ENCODE data around the gene PRPF4.

Gene PRPF4

DNA sequence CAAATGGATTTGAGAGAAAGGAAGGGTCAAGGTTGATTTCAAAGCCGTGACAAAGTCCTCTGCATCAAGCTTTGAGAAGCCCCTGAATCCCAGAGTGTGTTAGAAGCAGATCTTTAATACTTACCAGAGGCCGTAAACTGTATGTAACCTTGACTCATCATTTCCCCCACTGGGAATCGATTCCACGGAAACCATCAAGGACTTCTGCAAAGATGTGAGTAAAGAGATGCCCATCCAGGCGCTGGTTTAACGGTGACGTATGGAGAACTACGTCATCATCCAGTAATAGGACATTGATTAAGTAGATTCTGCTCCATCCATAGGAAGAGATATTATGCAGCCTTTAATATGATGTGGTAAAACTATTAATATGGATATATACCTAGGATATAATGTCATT, 26.1 kb downstream of the PRPF4 start:
- H3K4me1 ChIP-seq (ENCODE audit: insufficient read depth, poor library complexity, severe bottlenecking), result no peaks in the 10 kb centered on the region
- no peak for DNase-seq (ENCODE audit: low spot score)
- no peak overlapping the region for H3K27ac ChIP-seq (ENCODE audit: poor library complexity, severe bottlenecking)
- H3K27me3 ChIP-seq (ENCODE audit: insufficient read depth, poor library complexity, severe bottlenecking), result no peaks in the 10 kb centered on the region
- H3K4me3 ChIP-seq (ENCODE audit: severe bottlenecking), result no peak overlapping the region
- no peaks in the 10 kb centered on the region for H3K36me3 ChIP-seq (ENCODE audit: low read depth)
- H3K9me3 ChIP-seq (ENCODE audit: severe bottlenecking), result no peaks in the 10 kb centered on the region
- ATAC-seq (ENCODE audit: low read depth), result no peak
- TF ChIP-seq, protein P1, sequence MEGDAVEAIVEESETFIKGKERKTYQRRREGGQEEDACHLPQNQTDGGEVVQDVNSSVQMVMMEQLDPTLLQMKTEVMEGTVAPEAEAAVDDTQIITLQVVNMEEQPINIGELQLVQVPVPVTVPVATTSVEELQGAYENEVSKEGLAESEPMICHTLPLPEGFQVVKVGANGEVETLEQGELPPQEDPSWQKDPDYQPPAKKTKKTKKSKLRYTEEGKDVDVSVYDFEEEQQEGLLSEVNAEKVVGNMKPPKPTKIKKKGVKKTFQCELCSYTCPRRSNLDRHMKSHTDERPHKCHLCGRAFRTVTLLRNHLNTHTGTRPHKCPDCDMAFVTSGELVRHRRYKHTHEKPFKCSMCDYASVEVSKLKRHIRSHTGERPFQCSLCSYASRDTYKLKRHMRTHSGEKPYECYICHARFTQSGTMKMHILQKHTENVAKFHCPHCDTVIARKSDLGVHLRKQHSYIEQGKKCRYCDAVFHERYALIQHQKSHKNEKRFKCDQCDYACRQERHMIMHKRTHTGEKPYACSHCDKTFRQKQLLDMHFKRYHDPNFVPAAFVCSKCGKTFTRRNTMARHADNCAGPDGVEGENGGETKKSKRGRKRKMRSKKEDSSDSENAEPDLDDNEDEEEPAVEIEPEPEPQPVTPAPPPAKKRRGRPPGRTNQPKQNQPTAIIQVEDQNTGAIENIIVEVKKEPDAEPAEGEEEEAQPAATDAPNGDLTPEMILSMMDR (IDR thresholded peaks at IDR 0.05; ENCODE audit: poor library complexity, severe bottlenecking), result no peak

DNA sequence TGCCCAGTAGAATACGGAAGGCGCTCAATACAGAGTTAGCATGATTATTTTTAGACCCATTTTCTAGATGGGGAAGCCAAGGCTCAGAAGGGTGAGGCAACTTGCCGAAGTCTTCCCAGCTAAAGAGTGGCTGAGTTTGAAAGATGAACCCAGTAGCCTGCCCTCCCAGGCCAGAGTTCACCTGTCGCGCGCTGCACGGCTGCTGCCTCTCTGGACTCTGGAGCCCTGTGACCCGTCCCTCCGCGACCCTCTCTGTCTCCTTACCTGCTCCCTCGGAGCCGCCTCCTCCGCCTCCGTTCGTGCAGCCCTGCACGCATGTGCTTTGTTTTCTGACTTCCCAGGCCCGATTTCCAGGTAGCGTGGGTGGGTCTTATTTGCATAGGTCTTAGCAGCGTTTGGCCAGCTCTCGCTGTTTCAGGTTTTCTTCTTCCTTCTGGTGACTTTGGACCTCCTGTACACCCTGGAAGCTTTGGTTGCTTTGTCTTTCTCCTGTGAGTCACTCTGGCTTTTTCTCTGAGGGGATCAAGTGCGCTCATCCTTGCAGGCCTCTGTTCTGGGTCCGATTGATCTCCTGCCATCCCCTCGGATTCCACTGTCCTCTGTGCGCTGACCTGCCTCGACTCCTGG, 27.4 kb downstream of the PRPF4 start, which contains the start of gene RNF183:
TSS of gene RNF183 (minus strand) at position 585 of the 627 bp plus-strand sequence. CDS start 5,192 bp downstream, outside the sequence.
- ATAC-seq (ENCODE audit: low read depth) (no peak), DNase-seq (ENCODE audit: low spot score) (no peak)
- no peaks in the 10 kb centered on the region for H3K9me3 ChIP-seq (ENCODE audit: severe bottlenecking)
- no peaks in the 10 kb centered on the region for H3K36me3 ChIP-seq (ENCODE audit: low read depth)
- TF ChIP-seq, protein P1 (IDR thresholded peaks at IDR 0.05; ENCODE audit: poor library complexity, severe bottlenecking), result no peak
- H3K27ac ChIP-seq (ENCODE audit: poor library complexity, severe bottlenecking), result no peak within 1 kb of the TSS
- H3K27me3 ChIP-seq (ENCODE audit: insufficient read depth, poor library complexity, severe bottlenecking), result no peaks in the 10 kb centered on the region
- H3K4me3 ChIP-seq (ENCODE audit: severe bottlenecking), result no peak within 1 kb of the TSS
- H3K4me1 ChIP-seq (ENCODE audit: insufficient read depth, poor library complexity, severe bottlenecking), result no peaks in the 10 kb centered on the region

DNA sequence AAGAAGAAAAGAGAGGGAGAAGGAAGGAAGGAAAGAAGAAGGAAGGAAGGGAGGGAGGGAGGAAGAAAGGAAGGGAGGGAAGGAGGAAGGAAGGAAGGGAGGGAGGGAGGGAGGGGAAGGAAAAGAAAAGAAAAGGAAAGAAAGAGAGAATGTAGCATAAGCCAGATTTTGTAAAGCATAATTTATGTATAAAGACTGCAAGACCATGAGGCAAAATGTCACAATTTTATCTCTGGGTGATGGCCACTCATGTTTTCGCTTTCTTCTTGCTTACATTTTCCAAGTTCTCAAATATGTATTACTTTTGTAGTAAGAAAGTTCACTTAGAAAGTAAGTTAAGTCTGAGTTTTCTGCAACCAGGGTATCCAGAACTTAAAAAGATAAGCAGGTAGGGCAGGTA, 31.1 kb downstream of the PRPF4 start:
- Histone ChIP-seq H3K4me1 (ENCODE audit: insufficient read depth, poor library complexity, severe bottlenecking) (no peaks in the 10 kb centered on the region), H3K27ac (ENCODE audit: poor library complexity, severe bottlenecking) (no peak overlapping the region), H3K4me3 (ENCODE audit: severe bottlenecking) (no peak overlapping the region), H3K9me3 (ENCODE audit: severe bottlenecking) (no peaks in the 10 kb centered on the region), H3K27me3 (ENCODE audit: insufficient read depth, poor library complexity, severe bottlenecking) (no peaks in the 10 kb centered on the region), H3K36me3 (ENCODE audit: low read depth) (no peaks in the 10 kb centered on the region)
- no peak for DNase-seq (ENCODE audit: low spot score)
- ATAC-seq (ENCODE audit: low read depth), result no peak
- TF ChIP-seq, protein P1 (IDR thresholded peaks at IDR 0.05; ENCODE audit: poor library complexity, severe bottlenecking), result no peak

DNA sequence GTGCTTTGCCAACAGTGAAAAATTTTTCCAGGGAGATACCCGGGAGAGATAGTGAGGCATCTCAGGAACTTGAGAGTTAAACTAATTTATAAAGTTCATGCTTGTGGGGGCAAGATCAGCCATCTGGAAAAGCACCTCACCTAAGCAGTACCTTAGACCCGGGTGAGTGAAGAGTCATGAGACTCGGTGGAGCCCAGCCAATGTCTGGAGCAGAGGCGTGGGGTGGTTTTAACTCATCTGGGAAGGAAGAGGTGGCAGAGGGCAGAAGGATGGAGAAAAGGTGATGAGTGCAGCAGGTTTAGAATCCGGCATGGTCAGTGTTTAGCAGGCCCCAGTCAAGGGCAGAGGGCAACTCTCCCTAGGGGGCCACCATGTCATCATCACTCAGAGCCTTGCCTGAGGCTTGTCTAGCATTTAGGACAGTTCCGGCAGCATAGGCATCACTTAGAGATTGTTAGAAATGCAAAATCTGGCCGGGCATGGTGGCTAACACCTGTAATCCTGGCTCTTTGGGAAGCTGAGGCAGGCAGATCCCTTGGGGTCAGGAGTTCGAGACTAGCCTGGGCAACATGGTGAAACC, 32.0 kb downstream of the PRPF4 start:
- H3K27me3 ChIP-seq (ENCODE audit: insufficient read depth, poor library complexity, severe bottlenecking), result no peaks in the 10 kb centered on the region
- DNase-seq (ENCODE audit: low spot score) (no peak), ATAC-seq (ENCODE audit: low read depth) (no peak)
- H3K4me1 ChIP-seq (ENCODE audit: insufficient read depth, poor library complexity, severe bottlenecking), result no peaks in the 10 kb centered on the region
- H3K27ac ChIP-seq (ENCODE audit: poor library complexity, severe bottlenecking), result no peak overlapping the region
- H3K9me3 ChIP-seq (ENCODE audit: severe bottlenecking), result no peaks in the 10 kb centered on the region
- no peak overlapping the region for H3K4me3 ChIP-seq (ENCODE audit: severe bottlenecking)
- TF ChIP-seq, protein P1 (IDR thresholded peaks at IDR 0.05; ENCODE audit: poor library complexity, severe bottlenecking), result no peak
- no peaks in the 10 kb centered on the region for H3K36me3 ChIP-seq (ENCODE audit: low read depth)

DNA sequence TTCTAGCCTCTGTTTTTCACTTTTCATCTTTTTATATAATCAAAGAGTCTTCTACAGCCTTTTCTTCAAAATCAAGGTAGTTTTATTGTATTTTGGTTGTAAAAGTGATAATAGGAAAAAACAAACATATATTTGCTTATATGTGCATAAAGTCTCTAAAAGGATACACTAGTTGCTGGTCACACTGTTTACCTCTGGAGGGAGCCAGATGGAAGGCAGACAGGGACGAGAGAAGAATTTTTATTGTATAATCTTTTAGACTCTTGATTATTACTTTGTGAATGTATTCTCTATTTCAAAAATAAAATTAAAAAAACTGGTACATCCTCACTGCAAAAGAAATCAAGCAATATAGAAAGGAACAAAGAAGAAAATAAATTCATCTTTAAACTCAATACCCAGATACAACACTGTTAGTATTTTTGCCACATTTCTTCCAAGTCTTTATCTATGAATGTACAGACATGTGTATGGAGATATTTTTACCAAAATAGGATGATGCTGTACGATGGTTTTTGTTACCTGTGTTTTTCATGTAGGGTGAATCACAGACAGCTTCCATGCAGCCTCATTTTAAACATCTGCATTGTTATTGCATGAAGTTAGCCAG, 33.9 kb downstream of the PRPF4 start:
- Histone ChIP-seq H3K27me3 (ENCODE audit: insufficient read depth, poor library complexity, severe bottlenecking) (no peaks in the 10 kb centered on the region), H3K4me1 (ENCODE audit: insufficient read depth, poor library complexity, severe bottlenecking) (no peaks in the 10 kb centered on the region), H3K4me3 (ENCODE audit: severe bottlenecking) (no peak overlapping the region), H3K27ac (ENCODE audit: poor library complexity, severe bottlenecking) (no peak overlapping the region), H3K9me3 (ENCODE audit: severe bottlenecking) (no peaks in the 10 kb centered on the region), H3K36me3 (ENCODE audit: low read depth) (no peaks in the 10 kb centered on the region)
- no peak for DNase-seq (ENCODE audit: low spot score)
- TF ChIP-seq, protein P1 (IDR thresholded peaks at IDR 0.05; ENCODE audit: poor library complexity, severe bottlenecking), result peak; percentile 84
- ATAC-seq (ENCODE audit: low read depth), result no peak
